Activated CD4-positive, alpha-beta T cell treated with anti-CD3 and anti-CD28 coated beads, Interleukin-2, amount 50 U/mL, for 4 hours (primary cell): Measurements from ENCODE around the gene RPA1.
"Not testable (repeated sequence)": the region's sequence is repeated elsewhere in the genome, so short reads cannot be mapped to it uniquely, and the experiment has no call there.

Source experiments
- DNase-seq, 2 experiments: peaks; one replicate each; pipeline ENCODE4 v3.0.0-alpha.2; 2020

The RPA1 gene

DNA sequence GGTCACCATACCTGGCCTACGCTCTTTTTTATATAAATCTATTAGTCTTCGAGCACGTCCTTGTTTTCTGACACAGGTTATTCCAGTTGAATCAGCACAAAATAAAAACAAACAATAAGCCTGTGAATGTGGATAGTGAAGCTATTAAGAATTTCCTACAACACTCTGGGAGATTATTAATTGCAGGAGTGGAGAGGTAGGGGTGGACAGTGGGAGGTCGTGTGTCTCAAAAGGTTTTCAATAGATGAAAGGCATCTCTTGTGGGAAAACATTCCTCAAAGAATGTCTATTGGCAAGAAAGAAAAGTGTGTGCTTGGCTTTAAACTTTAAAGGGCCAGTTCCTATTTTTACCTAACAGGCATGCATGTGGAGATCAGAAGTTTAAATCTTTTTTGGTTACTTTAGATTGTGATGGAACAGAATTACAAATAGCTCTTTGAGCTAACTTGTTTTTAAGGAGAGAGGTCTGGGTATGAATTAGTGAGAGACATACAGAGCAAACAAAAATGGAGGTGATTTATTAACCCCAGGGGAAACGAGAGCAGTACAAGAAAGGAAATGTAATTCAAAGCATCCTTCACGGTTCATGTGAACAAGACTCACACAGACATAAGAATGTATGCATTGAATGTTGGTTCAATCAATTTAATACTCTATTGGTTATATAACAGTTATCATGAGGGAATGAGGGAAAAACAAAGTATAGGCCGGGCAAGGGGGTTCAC is 9.1 kb upstream of the RPA1 start:
- no peak for DNase-seq

DNA sequence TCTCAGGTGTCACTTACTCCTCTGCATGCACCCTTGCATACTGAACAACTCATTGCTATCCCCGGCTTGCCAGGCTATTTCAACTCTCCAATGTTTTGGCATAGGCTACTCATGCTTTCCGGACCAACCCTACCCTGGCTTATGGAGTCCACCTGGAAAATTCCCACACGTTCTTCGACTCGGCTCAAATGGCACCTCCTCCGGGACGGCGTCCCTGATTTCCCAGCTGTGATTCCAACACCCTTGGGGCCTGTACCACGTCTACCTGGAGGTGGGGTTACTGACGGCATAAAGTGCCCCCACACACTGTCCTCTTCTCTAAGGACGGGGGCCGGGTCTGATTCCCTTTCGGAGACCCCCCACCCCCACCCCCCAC is 601 bp upstream of the RPA1 start:
- no peak for DNase-seq

DNA sequence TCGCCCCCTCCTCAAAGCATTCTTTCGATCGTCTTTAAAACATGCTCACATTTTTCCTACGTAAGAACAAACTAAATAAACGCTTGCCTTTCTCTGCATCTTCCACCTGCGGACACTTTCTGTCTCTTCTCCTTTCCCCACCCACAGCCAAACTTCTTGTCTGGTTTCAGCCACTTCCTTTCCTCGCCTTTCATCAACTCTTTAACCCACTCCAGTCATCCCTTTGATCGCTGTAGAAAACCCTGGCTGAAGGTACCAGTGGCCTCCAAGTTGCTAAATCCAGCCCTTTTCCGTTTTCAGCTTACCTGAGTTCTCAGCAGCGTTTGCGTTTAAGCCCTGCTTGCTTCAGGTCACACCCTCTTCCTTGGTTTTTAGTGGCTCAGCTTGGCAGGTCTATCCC is 483 bp downstream of the RPA1 start:
- DNase-seq, result no peak

DNA sequence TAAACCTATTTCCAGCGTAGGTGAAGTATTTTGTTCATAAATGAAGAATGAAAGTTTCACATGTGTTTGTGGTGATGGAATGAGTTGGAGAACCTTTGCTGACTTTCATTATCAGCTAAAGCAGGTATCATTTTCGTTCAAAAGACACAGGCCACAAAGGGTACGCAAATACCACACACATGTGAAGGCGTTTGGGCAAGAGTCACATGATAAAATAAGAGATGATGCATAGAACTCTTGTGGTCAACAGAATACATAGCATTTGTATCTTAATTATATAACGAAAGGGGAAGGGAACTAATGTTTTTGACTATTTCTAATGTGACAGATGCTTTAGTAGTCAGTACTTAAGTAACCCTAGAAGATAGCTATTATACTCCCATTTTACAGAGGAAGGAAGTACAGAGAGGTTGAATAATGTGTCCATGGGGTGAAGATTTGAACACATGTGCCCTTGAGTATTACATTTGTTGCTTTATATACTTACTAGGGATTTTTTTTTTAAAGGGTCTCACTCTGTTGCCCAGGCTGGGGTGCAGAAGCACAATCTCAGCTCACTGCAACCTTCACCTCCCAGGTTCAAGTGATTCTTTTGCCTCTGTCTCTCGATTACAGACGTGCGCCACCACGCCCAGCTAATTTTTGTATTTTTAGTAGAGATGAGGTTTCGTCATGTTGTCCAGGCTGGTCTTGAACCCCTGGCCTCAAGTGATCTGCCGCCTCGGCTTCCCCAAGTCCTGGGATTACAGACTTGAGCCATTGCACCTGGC is 4.8 kb downstream of the RPA1 start:
- DNase-seq, result no peak

DNA sequence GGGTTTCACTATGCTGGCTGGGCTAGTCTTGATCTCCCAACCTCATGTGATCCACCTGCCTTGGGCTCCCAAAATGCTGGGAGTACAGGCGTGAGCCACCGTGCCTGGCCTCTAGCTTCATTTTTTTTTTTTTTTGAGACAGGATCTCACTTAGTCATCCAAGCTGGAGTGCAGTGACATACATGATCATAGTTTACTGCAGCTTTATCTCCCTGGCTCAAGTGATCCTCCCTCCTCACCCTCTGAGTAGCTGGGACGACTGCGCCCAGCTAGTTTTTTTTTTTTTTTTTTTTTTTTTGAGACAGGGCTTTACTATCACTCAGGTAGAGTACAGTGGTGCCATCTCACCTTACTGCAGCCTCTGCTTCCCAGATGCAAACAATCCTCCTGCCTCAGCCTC is 9.7 kb downstream of the RPA1 start:
- no peak for DNase-seq

DNA sequence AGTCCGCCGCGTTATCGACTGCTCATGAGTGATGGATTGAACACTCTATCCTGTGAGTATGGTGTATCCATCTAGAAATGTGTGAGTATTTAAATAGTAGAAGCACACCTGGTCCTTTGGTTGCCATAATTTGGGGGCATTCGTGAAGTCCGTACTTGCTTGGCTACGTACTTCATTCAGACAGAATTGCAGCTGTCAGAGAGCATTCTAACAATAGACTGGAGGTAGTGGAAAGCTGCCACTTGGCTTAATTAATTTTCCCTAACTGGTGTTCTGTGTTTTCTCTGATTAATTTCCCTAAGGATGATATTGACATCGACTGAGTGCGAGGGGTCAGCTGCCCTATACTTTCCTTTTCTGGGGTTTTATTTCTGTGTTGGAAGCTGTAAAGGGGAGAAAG is 14.1 kb downstream of the RPA1 start:
- no peak for DNase-seq

DNA sequence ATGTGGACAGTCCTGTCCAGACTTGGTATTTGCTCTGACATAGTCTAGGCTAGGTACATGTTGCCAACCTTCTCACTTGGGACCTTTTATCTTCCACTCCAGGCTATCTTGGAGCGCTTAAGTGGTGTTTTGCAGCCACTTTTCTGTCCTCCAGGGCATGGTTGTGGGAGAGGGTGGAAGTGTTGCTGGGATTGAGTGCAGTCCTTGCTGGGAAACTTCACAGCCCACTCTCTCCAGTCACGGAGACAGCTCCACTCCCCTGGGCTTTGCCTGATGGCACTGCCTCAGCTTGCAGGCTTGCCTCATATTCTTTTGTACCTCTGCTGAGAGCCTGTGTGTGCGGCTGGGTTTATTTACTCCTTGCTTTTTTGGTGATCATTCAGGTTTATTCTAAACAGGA is 17.4 kb downstream of the RPA1 start:
- no peak for DNase-seq

DNA sequence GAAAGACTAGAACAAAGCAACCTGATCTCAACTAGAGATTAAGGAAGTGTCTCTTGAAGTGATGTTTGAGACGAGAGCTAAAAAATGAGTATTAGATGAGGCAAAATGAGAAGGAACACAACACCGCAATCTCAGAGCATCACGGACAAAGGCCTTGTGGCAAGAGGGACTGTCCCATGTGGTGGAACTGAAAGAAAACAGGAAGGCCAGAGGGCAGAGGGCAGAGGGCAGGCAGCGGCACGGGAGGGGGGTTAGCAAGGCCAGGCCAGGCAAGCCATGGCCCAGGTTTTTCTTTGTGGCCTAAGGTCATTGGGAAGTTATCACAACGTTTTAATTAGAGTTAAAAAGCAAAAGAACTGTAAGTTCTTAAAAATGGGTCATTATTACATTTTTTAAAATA is 22.5 kb downstream of the RPA1 start:
- no peak for DNase-seq

DNA sequence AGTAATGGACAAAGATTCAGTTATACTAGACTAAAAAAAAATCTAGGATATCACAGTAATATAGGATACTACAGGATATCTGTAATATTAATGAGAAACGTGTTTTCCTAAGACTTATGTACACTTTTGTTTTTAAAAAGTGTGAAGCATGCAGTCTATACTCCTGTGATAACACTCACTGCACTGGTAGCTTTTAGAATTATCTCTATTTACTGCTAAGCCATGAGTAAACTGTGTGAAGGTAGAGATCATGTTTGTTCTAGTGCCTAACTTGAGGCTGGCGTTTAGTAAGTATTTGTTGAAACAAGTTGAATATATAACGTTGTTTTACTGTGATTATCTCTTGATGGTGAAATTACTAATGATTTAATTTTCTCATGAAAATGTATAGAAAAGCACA is 23.9 kb downstream of the RPA1 start:
- DNase-seq, result no peak

DNA sequence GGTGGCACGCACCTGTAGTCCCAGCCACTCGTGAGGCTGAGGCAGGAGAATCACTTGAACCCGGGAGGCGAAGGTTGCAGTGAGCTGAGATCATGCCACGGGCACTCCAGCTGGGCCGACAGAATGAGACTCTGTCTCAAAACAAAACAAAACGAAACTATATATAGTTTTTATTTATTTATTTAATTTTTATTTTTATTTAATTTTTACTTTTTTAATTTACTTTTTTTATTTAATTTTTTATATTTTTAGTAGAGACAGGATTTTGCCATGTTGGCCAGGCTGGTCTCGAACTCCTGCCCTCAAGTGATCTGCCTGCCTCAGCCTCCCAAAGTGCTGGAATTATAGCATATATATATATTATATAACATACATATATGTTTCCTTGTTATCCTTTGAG is 26.7 kb downstream of the RPA1 start:
- not testable (repeated sequence) for DNase-seq

DNA sequence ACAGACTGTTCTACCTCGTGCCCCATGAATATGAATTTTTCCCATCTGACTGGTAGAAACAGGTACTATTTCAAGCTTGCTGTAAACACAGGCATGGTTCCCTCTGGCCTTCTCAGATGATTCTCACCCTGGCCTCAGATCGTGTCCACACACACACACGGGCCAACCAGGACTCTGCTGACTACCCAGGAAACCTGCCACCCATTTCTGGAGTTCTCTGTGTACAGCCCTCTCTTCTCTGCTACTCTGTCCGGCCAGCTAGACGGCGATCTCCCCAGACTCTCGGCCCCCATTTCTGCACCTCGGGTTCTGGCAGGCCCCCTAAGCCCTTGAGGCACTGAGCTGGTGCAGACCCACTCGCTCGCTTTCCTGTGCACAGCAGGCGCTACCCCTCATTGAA is 31.2 kb downstream of the RPA1 start:
- DNase-seq, result no peak

DNA sequence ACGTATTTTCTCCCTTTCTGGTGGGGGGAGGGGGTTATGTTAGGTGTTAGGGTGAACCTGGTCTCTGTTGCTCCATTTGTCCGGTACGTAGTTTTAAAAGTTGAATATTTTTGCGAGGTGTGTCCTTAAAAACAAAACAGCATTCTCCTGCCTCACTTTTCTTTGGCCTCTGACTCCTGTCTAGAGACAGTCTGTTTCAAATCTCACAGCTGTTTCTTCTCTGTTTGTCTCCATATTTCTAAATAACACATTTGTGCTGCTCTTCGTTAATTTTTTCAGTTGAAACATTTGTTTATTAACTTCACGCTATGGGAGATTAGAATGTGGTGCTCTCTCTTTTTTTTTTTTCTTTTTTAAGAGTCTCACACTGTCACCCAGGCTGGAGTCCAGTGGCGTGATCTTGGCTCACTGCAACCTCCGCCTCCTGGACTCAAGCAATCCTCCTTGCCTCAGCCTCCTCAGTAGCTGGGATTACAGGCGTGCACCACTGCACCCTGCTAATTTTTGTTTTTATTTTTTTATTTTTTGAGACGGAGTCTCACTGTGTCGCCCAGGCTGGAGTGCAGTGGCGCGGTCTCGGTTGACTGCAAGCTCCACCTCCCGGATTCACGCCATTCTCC is 31.7 kb downstream of the RPA1 start:
- no peak for DNase-seq

DNA sequence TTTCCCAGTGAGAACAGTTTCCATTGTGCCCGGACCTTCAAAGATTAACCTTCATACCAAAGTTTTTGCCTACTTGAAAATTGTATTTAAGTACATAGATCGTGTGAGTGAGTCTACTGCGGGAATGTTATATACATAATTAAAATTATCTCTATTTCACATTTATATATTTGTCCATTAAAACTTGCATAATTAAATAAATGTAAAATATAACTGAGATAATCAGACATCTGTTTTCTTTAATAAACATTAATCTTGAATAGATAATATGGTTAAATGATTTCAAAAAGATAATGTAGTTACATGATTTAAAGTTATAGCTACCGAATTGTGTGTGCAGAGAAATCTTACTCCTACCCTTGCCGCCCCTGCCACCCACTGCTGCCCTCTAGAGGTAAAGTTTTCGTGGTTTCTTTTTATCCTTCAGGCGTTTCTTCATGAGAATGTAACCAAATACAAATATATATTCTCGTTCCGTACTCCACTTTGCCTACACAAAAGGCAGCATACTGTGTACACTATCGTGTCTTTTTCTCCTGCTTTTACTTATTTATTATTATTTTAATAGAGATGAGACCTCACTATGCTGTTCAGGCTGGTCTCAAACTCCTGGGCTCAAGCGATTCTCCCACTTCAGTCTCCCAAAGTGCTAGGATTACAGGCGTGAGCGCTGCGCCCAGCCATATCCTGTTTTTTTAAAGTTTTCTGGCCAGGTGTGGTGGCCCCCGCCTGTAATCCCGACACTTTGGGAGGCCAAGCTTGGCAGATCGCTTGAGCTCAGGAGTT is 35.6 kb downstream of the RPA1 start:
- DNase-seq, result peak; percentile 42 to 43

DNA sequence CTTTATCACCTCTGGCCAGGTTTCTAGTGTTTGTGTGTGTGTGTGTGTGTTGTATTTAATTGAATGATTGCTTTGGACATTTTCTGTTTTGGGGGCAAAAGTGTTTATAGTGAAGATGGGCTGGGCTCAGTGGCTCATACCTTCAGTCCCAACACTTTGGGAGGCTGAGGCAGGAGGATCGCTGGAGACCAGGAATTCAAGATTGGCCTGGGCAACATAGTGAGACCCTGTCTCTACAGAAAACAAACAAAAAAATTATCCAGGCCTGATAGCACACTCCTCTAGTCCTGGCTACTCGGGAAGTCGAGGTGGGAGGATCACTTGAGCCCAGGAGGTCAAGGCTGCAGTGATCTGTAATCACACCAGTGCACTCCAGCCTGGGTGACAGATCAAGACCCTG is 37.5 kb downstream of the RPA1 start:
- DNase-seq, result no peak

DNA sequence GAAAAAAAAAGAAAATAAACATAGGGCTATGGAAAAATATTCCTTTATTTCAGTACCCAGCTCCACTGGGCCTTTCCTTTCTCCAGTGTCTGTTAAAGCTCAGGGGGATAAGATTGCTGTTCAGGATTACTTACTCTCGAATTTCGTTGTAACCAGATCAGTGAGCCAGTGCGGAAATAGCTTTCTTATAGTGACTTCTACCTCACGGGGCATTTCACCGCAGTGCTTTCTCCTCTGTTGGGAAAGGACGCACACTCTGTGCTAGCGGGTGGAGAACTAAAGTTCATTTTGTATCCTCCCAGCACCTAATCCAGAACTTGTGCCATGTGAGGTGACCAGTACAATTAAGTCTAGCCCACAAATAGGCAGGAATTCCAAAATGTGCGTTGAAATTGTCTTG is 38.3 kb downstream of the RPA1 start:
- DNase-seq, result no peak

DNA sequence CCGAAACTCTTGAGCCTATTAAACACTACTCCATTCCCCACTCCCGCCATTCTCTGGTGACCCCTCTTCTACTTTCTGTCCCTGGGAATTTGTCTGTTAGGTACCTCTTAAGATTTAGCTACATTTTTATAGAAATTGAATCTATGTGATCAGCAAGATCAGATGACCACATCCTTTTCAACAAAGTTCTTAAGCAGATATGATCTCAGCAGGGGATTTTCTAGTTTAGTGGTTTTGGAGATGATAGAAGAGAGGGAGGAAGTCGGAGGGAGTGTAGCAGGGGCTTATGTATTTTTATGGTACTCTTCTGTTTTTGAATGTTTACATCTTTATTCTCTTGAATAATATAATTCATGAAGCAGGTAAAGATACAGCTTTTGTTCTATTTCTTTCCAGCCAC is 40.8 kb downstream of the RPA1 start:
- DNase-seq, result no peak

DNA sequence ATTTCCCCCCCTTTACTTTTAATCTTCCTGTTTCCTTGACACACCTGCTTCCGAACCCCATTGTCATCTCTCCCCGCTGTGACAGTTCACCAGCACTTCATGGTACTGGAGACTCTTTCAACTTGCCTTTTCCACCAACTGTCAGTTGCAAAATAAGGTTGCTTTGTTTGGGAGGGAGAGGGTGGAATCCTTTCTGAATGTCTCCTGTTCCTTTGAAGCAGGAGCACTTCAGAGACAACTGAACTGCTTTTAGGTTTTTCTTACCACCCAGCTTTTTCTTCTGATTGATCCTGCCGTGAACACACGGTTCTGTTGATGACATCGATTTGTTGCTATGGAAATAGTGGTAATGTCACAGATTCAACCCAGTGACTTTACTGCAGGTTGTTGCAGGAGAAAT is 42.0 kb downstream of the RPA1 start:
- DNase-seq, result no peak

DNA sequence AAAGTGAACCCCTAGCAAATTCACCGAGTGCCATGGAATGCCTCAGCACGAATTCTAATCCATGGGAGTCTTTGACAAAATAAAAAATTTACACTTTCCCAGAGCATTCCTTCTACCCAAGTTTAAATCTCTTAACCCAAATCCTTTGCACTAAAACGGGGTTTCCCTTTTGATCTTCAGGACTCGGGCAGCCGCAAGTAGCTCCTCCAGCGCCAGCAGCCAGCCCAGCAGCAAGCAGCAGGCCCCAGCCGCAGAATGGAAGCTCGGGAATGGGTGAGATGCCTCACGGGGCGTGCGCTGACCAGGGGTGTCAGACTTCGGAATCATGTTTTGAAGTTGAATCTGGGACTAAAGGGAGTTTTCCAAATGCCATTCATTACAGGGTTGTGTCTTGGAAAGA is 42.4 kb downstream of the RPA1 start:
- DNase-seq, result no peak

DNA sequence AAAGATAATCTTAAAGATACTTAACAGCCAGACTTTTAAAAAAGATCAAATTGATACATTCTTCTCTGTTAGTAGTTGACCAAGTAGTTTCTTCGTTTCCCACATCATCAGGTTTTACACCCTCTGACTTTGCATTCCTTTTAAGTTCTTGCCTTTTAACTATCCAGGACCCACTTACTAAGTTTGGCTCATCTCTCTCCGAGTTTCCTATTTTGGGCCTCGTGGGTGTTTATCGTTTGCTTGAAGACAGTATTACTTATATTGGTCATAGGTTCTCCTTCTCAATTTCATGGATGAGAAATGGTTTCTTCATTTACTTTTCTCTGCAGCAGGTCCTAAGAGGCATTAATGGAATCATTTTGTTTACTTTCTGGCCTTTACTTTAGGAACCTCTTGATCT is 43.2 kb downstream of the RPA1 start:
- DNase-seq, result no peak

DNA sequence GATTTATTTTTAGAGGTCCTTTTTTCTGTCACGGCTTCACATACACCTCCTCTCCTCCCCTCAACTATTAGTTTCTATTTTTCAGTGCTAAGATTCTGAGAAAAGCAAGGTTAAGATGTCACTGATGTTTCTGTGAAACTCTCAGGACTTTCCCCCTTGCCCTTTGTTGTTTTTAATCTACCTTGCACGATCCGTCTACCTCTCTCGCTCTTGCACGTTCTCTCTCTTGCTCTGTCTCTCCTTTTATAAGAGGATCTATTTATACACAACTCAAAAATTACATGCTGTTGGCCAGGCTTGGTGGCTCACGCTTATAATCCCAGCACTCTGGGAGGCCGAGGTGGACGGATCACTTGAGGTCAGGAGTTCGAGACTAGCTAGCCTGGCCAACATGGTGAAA is 43.6 kb downstream of the RPA1 start:
- DNase-seq, result no peak

DNA sequence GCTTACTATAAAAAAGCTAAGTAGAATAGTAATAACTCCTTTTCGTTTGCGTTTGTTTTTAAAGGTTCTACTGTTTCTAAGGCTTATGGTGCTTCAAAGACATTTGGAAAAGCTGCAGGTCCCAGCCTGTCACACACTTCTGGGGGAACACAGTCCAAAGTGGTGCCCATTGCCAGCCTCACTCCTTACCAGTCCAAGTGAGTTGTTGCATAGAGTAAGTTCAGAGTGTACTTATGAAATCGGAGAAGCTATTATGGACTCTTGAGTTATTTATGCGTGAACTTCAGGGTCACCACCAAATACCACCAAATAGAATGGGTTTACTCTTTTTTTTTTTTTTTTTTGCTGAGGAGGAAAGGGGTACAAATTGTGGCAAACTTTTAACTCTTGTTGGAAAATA is 45.8 kb downstream of the RPA1 start:
- DNase-seq, result no peak

DNA sequence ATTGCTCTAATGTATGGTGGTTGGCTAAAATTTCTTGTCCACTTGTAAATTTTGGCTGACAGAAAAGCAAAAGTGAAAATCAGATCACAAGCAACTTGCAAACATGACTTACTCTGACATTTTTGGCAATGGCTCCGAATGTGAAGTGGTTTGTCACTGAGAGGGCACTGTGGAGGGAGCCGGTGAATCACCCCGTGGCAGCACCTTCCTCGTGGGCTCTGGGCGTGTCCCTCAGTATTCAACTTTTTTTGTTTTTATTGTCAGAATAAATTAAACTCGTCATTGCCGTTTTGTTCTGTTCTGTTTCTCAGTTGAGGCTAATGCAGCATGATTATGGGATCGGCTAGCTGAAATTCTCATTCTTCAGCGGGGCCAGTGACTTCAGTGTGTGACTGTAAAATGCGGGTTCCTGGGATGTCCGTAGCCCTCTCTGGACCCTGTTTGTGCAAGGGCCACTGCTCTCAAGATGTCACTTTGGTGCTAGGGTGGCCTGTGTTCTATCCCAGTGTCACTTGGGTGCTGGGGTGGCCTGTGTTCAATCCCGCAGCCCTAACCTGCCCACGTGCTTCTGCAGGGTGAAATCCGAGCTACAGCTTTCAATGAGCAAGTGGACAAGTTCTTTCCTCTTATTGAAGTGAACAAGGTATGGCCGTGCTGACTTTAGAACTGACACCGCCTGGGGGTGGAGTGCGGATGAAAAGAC is 48.8 kb downstream of the RPA1 start:
- no peak for DNase-seq
